HL-60/S4 treated with retinoic acid at 250 ng/mL for 4 days and 3 days (cell line): ENCODE data around the gene APCDD1L.
"Not testable (repeated sequence)": the region's sequence is repeated elsewhere in the genome, so short reads cannot be mapped to it uniquely, and the experiment has no call there.

Experiments
- in situ Hi-C: fragments of 300-500 bp; cut with MboI; formaldehyde crosslinking; loops from 2 replicates; pipeline ENCODE4 v1.7.0; 2022; ENCODE audit warnings: low sequenced_read_pairs

Gene APCDD1L

GRCh38 chr20:58418949-58419748, 96.0 kb downstream of the APCDD1L start:
- in situ Hi-C loops = no loop called here

- in situ Hi-C loops = no loop called here
These were observed 97.8 kb downstream of the APCDD1L start for GRCh38 chr20:58417438-58417837.

GRCh38 chr20:58416835-58417234, 98.4 kb downstream of the APCDD1L start:
- in situ Hi-C loops = no loop called here

GRCh38 chr20:58416057-58416456, 99.1 kb downstream of the APCDD1L start:
- in situ Hi-C loops = no loop called here

DNA sequence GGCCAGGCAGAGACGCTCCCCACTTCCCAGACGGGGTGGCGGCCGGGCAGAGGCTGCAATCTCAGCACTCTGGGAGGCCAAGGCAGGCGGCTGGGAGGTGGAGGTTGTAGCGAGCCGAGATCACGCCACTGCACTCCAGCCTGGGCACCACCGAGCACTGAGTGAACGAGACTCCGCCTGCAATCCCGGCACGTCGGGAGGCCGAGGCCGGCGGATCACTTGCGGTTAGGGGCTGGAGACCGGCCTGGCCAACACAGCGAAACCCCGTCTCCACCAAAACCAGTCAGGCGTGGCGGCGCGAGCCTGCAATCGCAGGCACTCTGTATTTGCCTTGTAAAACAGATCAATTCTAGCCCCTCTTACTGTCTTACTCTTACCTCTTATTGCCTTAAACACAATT, 100.4 kb downstream of the APCDD1L start:
- in situ Hi-C loops = not testable (repeated sequence)

- in situ Hi-C loops = not testable (repeated sequence)
These were observed 101.0 kb downstream of the APCDD1L start for GRCh38 chr20:58414216-58414615.
